Measurements from ENCODE around the gene MET. TPM values are rescaled to one million over a fixed set of nuclear protein-coding genes. Genes with fewer than 3 reads are reported as not detected.
"Not testable (repeated sequence)": the region's sequence is repeated elsewhere in the genome, so short reads cannot be mapped to it uniquely, and the experiment has no call there.

The MET gene
- total RNA-seq, 1 donor from 2014 or later, result 34.2 TPM

GRCh38 chr7:116752305-116753074 lies 80.5 kb downstream of the MET start:
- DNase-seq (ENCODE audit: extremely low spot score, unreplicated experiment), result no peak
- no peaks in the 10 kb centered on the region for H3K4me1 Mint-ChIP-seq (ENCODE audit: unreplicated experiment)
- no peak overlapping the region for H3K27ac Mint-ChIP-seq
- H3K27me3 Mint-ChIP-seq, result no peaks in the 10 kb centered on the region
- H3K9me3 Mint-ChIP-seq, result peaks cover 11% of the 10 kb centered on the region
- H3K4me3 Mint-ChIP-seq, result no peak overlapping the region
- peaks cover 23% of the 10 kb centered on the region for H3K36me3 Mint-ChIP-seq
- no peak for TF ChIP-seq CTCF (conservative IDR thresholded peaks at IDR 0.05)

- no peak overlapping the region for H3K4me3 Mint-ChIP-seq
- peaks cover 8% of the 10 kb centered on the region for H3K9me3 Mint-ChIP-seq
- H3K27ac Mint-ChIP-seq, result no peak overlapping the region
- no peaks in the 10 kb centered on the region for H3K4me1 Mint-ChIP-seq (ENCODE audit: unreplicated experiment)
- no peak for DNase-seq (ENCODE audit: extremely low spot score, unreplicated experiment)
- peaks cover 24% of the 10 kb centered on the region for H3K36me3 Mint-ChIP-seq
- TF ChIP-seq CTCF (conservative IDR thresholded peaks at IDR 0.05), result no peak
- no peaks in the 10 kb centered on the region for H3K27me3 Mint-ChIP-seq
Observed at GRCh38 chr7:116753130-116753529, 81.1 kb downstream of the MET start.

- TF ChIP-seq CTCF (conservative IDR thresholded peaks at IDR 0.05), result no peak
- no peak overlapping the region for H3K27ac Mint-ChIP-seq
Observed at GRCh38 chr7:116754186-116754585, 82.2 kb downstream of the MET start.

GRCh38 chr7:116757283-116757682 lies 85.3 kb downstream of the MET start:
- H3K27me3 Mint-ChIP-seq, result no peaks in the 10 kb centered on the region
- DNase-seq (ENCODE audit: extremely low spot score, unreplicated experiment), result no peak
- no peak overlapping the region for H3K4me3 Mint-ChIP-seq
- H3K9me3 Mint-ChIP-seq, result no peaks in the 10 kb centered on the region
- no peak for TF ChIP-seq CTCF (conservative IDR thresholded peaks at IDR 0.05)
- no peaks in the 10 kb centered on the region for H3K4me1 Mint-ChIP-seq (ENCODE audit: unreplicated experiment)
- H3K27ac Mint-ChIP-seq, result no peak overlapping the region
- H3K36me3 Mint-ChIP-seq, result peaks cover 8% of the 10 kb centered on the region

More at GRCh38 chr7:116754186-116754585, 82.2 kb downstream of the MET start:
- no peaks in the 10 kb centered on the region for H3K4me1 Mint-ChIP-seq (ENCODE audit: unreplicated experiment)
- peaks cover 4% of the 10 kb centered on the region for H3K9me3 Mint-ChIP-seq
- H3K36me3 Mint-ChIP-seq, result peaks cover 16% of the 10 kb centered on the region
- no peak for DNase-seq (ENCODE audit: extremely low spot score, unreplicated experiment)
- no peak overlapping the region for H3K4me3 Mint-ChIP-seq
- no peaks in the 10 kb centered on the region for H3K27me3 Mint-ChIP-seq

GRCh38 chr7:116759642-116760041 lies 87.6 kb downstream of the MET start:
- not testable (repeated sequence) for H3K27me3 Mint-ChIP-seq; H3K36me3 Mint-ChIP-seq; DNase-seq (ENCODE audit: extremely low spot score, unreplicated experiment); H3K27ac Mint-ChIP-seq; H3K9me3 Mint-ChIP-seq; H3K4me3 Mint-ChIP-seq; H3K4me1 Mint-ChIP-seq (ENCODE audit: unreplicated experiment)

- no peaks in the 10 kb centered on the region for H3K9me3 Mint-ChIP-seq
- H3K27me3 Mint-ChIP-seq, result no peaks in the 10 kb centered on the region
- no peaks in the 10 kb centered on the region for H3K4me1 Mint-ChIP-seq (ENCODE audit: unreplicated experiment)
- no peak overlapping the region for H3K27ac Mint-ChIP-seq
- H3K4me3 Mint-ChIP-seq, result no peak overlapping the region
- DNase-seq (ENCODE audit: extremely low spot score, unreplicated experiment), result no peak
- H3K36me3 Mint-ChIP-seq, result peaks cover 8% of the 10 kb centered on the region
- no peak for TF ChIP-seq CTCF (conservative IDR thresholded peaks at IDR 0.05)
Observed at GRCh38 chr7:116762971-116763370, 91.0 kb downstream of the MET start.

Measured in type B pancreatic cell (in vitro differentiated cells).